SIG-M5 treated with dmso at 0.1 percent for 504 hours (cell line): ENCODE data around the gene MRPS27.

Experiments
- DNase-seq: peaks from one replicate; lab custom pipeline; 2025; ENCODE audit not compliant: unreplicated experiment; lab: John Stamatoyannopoulos, UW

Gene MRPS27

DNA sequence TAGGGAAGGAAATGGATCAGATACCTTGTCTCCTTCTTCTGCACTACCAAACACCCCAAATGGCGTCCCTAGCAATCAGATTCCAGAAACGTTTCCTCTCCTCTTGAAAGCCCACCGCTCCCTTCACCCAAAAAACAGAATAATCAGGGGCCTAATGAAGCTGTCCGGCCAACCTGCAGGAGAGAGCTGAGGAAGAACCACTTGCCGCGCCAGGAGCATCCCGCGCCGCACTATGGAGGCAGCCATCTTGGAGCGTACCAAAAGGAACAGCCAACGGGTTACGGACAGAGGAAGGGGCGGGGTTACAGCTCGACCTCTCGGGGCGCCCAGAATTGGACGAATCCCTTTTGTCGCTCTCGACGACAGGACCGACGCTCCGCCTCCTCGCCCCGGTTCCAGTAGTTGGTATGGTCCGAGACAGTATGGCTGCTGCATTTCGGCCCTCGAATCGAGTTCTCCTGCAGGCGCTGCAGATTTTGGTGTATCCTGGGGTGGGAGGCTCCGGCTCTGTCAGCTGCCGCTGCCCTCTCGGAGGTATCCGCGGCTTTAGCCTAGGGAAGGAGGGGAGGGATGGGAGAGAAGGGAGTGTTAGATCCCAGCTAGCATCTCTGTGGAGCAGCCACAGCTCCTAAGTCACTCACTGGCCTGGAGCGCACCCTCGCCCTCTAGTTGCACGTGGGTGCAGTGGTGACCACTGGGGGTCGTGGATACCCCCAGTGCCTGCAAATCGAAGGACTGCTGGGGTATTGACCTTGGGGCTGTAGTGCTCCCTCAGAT lies at the start of gene MRPS27, which contains the start of gene PTCD2:
TSS of gene MRPS27 (minus strand) at position 265 of the 777 bp plus-strand sequence. CDS start at position 246, 19 bp downstream.
TSS of gene PTCD2 (plus strand) at position 398 of the 777 bp plus-strand sequence. CDS start at position 408, 10 bp downstream.
- DNase-seq, result peak; percentile 98

DNA sequence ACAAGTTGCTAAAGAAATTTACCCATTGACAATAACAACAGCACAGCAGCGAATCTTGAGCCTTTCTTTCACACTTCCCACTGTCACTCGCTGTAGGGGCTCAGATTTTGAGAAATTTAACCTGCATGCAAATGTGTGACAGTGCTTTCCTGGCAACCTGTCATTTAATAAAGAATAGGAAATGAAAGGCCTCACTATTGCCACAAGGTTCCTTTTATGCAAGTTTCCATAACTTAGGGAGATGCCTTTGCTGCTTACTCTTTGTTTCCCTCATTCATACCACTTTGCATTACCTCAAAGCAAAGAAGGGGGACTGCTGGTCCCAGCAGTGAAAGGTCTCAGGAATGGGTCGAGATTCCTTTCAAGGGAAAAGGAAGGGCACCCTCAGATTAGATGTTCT lies 49.7 kb upstream of the MRPS27 start:
- DNase-seq, result no peak

DNA sequence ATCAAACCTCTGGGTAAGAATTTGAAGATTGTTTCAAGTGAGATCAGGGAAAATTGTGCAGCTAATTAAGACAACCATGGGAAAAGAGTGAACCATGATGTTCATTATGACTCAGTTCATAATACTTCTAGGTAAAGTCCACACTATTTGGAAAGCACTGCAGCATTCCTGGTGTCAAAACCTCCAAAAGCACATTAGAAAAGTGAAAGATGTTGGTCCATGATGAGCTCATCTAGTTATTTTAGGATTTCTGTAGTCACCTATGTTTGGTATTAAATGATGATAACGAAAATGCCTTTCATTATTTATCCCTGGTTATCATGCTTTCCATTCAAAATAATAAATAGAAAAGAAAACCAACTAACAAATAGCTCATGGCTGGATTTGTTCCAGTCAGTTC lies 49.3 kb upstream of the MRPS27 start:
- no peak for DNase-seq

DNA sequence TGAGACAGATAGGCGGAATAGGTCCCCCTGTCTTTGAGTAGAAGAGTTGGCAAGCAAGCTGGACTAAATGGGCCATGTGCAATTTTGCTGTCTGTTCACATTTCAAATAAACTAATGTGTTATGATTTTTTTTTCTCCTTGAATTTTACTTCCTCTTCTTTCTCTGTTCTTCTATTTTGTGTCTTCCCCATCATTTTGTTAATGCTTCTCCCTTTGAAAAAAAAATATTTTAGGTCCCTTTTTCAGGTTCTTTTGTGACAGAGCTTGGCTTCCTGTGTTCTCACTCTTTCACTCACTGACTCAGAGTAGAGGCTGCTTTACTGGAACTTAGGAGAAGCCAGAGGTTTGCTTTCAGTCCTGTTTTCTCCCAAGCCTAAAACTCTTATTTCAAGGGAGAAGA lies 48.2 kb upstream of the MRPS27 start:
- no peak for DNase-seq

DNA sequence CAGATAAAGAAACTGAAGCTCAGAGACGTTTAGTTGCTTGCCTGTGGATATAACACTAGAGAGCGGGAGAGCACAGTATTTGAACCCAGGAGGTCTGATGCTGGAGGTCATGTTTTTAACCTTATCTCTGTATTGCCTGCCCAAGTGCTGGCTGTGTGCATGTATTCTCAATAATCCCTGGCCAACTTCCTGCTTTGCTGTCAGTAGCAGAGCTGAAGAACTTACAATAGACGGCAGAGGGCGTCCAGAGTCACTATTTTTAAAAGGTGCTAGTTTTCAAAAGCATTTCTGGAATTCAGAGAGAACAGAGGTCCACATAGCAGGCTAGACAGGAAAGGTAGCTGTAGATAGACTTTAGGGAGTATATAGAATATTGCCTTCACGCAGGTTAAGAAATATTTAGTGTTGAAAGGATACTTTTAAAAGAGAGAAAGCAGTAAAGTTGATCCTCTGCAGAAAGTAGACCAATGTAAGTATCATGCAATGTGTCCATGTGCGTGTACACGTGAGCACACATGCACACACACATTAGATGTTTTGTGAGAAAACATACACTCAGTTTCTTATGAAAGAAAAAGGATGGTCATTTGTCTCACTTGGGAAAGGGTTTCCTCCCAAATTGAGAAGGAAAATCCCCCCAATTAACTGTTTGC lies 46.4 kb upstream of the MRPS27 start:
- DNase-seq, result peak; percentile 88

DNA sequence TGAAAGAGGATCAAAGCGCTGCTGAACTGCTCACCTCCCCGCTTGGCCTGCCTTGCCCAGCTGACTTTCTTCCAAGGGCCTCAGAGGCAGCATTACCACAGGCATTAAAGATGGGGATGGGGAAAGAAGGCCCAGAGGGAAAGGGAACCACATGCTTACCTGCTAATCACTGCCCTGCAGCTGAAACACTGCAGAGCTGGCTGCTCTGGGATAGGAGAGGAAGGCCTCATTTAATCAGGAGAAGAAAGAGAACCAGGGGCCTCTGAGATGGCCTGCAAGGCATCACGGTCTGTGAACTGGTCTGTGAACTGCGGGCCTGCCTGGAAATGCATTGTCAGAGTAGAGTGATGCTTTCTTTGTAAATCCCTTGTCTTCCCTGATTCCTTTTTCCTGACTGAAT lies 44.9 kb upstream of the MRPS27 start:
- DNase-seq, result no peak

DNA sequence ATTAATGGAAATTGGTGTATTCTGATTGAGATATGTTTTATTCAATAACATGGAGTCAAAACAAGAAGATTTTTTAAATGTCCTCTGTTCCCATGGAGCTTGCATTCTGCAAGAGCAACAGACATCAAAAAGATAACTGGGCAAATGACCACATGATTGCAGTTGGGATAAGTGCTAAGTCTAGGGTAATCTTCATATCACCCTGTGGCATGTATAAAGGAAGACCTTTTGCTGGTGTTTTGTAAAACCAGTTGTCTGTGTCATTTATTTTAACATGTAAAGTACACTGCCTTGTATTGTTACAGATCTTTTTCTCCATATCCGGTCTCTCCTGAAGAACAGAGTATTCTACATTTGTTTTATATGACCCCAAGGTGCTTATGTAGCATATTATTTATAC lies 44.1 kb upstream of the MRPS27 start:
- no peak for DNase-seq

DNA sequence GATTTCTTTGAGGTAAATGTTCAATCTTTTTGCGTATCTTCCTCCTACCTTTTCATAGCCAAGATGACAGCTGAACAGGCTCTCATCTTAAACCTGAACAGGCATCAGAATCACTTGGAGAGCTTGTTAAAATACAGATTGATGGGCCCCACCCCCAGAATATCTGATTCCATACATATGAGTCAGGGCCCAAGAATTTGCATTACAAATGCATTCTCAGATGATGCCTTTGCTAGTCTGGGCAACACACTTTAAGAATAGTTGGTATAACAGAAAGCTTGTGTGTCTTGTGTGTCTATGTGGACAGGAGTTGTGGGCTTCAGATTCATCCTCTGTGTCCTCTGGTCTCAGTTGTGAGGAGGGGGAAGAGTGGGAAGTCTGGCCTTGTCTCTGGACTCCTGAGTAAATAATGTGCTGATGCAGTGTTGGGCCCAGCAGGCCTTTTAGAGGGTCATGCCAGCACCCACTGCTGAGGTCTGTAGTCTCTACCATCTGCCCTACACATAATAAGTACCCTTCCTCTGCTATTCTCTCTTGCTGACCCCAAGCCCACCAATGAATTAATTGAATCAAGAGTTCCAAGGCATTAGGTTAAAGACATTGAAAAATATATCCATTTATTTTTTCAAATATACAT lies 43.2 kb upstream of the MRPS27 start:
- no peak for DNase-seq

DNA sequence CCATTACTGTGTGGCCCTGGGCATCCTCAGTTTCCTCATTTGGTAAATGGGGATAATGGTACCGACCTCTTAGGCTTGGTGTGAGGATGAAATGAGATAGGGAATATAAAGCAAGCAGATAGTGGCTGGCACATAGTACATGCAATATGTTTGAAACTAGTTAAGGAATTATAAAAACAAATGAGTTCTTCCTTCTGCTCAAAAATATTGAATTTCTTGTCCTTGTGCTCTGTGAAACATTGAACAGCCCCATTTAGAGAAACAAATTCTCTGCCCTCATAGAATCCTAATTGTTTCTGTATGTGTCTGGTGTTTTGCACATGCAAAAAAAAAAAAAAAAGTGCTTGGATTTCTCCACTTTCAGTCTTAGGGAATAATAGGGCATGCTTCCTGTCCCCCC lies 39.8 kb upstream of the MRPS27 start:
- DNase-seq, result no peak

DNA sequence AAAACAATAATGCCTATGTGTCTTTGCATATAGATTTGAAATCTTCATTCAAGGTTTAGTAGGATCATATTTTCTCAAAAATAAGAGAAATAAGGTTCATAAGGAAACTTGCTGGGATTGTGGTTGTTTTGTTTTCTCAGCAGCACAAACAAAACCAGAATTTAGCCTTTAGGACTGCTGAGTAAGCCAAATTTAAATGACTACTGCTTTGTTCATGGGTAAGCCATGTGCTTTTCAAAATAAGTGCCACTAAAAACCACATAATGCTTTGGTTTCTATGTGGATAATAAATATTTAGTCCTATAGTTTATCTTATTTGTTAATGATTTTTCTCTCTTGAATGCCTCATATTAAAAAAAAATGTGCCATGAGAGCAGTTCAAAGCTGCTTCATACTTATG lies 38.9 kb upstream of the MRPS27 start:
- no peak for DNase-seq

DNA sequence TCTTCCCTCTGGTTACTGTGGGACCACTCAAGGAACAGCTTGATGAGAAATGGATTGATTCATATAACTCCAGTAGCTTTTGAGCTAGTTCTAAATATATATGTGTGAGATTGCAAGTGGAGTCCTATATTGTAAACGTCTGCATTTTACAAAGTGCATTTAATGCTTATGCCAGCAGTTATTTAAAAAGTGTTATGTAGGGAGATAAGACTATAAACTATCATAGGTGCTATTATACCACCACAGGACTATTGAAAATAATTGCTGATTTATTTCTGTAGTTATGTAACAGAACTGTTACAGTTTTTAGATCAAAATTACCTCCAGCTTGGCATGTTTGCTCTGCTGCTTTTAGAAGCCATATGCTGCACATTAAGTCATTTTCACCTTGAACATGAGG lies 36.3 kb upstream of the MRPS27 start:
- DNase-seq, result no peak

DNA sequence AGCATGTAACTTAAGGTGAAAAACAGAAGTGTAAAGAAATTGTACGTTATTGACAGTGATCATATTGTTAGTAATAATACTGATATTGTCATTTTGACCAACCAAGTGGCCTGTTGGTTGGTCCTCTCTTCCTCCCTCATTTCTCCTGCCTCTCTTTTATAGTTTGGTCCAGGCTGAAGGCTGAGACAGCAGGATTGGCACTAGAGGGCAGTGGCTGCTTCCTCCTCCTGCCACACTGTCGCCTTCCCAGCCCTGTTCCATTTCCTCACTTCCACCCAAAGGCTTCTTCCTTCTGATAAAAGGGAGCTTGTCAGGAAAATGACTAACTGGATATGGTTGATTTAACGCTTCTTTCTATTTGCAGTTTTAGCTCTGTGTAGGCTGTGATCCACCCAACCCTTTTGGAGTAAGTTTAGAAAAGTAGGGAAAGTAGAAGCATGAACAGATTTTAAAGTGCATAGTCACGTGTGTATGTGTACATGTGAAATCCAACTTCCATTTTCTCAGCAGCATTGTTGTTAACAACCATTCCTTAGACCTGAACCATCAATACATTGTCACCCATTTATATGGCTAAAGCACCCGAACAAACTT lies 35.8 kb upstream of the MRPS27 start:
- DNase-seq, result peak; percentile 16

DNA sequence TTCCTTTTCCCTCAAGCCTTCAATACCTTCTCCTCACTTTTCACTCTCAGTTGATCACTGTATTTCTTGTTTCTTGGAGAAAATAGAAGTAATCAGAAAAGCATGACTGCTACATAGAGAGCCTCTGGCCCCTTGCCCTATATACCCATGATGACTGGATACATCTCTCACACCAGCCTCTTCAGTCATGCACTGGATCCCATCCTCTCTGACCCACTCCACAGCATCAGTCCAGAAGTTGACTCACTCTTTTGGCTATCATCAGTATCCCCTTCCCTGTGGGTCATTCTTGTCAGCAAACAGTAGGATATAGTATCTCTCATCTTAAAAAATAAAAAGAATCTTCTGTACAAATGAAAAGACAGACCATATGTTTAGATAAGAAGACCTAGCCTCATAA lies 33.0 kb upstream of the MRPS27 start:
- no peak for DNase-seq

DNA sequence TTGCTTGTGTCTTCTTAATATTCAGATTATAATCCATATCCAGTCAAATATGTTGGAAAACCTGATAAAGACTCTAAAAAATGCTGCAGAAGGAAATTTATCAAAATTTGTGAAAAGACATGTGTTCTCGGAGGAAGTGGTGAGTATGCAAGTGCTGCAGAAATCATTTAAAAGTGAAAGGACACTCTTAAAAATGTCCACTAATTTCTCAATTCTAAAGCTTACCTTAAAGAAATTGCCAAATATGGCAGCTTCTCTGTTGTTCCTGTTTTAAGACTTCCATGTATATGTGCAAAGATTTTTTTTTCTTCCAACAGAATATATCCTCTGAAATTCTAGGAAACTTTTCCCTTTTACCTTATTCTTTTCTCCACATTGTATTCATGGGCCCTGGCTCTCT lies 32.6 kb upstream of the MRPS27 start:
- no peak for DNase-seq

DNA sequence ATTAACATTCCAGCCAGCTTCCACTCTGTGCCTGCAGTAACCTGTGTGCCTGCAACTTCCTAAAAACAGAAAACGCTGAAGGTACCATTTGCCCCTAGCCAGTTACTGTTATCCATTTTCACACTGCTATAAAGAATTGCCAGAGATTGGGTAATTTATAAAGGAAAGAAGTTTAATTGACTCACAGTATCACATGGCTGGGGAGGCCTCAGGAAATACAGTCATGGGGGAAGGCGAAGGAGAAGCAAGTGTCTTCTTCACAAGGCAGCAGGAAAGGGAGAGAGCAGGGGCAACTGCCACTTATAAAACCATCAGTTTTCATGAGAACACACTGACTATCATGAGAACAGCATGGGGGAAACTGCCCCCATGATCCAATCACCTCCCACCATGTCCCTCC lies 31.3 kb upstream of the MRPS27 start:
- no peak for DNase-seq

DNA sequence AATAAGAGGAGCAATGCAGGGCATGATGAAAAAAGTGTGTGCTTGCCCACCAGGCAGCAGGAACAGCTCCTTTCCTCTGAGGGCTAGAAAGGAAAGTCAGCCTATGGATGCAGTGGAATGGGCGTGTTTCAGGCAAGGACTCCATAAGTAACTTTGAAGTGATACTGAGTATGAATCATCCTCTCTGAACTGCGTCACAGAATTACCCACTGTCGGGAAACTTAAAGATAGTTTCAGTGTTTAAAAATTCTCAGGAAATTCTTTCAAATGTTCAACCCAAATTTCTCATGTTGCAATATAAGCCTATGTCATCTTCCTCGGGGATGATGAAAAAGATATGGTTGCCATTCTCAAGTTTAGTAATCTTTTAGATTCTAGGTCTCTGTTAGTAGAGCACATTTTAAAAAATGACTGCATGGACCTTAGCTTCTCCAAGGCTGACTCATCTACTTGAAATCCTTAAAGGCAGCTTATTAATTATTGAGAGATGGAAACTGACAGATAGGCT lies 27.8 kb upstream of the MRPS27 start:
- DNase-seq, result peak; percentile 7

DNA sequence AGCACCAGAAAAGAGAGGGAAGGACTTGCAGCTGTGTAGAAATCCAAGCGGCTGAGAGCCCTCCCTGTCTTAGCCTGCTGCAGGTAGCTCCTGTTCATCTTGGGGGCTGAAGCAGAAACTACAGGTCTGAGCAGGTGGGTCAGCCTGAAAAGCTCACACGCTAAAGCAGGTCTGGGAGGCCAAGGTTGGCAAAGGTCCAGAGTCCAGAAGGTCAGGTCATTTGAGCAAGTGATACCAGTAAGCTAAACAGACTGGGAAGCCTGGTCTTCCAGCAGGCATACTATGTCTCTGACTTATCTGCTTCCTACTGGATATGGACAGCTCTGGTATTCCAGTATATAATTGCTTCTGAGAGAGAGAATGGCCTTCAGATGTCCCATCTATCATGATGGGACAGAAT lies 26.4 kb upstream of the MRPS27 start:
- DNase-seq, result no peak

DNA sequence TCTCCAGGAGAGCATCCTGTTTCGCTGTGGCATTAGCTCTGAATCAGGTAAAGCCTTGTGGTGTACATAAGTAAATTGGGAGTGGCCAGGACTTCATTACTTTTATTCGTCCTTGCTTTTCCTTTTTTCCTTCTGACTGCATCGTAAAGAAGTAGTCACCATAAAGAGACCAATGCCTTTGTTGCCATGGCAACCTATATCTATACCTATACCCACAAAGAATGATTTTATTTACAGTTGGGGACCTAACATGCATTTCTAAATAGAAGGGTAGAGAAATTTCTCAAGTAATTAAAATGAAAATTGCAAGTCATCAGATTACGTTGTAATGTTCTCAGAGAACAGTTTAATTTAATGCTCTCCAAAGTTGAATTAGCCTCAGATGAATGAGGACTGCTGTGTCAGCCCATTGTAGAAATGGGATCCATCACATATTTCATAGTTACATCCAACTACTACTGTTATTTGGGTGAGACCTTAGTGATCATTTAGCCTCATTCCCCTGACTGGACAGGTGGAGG lies 18.7 kb upstream of the MRPS27 start:
- no peak for DNase-seq

DNA sequence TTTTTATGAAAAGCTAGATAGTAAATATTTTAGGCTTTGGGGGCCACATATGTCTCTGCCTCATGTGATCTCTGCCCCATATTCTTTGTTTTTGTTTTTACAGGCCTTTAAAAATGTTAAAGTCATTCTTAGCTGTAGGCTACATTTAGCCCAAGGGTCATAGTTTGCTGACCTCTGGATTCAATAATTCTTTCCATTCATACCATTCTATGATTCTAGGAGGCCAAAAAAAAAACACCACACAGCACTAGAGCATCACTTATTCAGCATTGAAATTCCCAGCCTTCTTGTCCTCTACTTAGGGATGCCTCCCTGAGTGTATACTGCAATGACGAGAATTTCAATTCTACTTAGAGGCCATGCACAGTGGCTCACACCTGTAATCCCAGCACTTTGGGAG lies 17.1 kb upstream of the MRPS27 start:
- DNase-seq, result no peak

DNA sequence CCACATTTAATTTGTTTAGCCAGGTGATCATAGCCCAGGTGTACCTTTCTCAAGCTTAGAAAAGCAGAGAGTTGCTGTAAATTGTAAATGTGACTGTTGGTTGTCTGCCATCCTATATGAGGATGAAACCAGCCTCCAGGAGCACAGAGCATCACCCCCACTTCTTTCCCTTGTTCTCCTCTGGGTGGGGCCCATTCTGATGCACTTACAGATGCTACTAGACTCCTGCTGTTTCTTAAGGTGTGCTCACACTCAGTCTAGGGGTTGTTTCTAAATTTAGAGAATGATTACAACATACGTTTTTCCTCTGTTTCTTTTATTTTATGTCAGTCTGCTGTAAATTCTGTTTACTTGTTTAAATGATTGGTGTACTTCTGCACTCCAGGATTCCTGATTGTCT lies 10.7 kb upstream of the MRPS27 start:
- no peak for DNase-seq

DNA sequence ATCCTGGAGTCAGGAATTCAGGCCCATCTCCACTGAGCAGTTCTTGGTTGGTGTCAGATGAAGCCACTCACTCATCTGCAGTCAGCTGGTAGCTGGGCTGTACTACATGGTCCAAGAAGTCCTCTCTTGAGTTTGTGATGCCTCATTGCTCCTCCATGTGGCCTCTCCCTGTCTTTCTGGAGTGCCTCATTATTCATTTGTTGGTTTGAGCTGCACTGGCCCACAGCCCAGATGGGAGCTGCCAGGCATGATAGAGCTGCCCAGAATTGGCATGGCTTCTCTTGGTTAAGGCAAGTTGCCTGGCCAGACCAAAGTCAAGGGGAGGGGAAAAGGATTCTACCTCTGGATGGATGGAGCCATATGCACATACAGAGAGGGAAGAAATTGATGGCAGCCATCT lies 8.1 kb upstream of the MRPS27 start:
- no peak for DNase-seq
